Ovary (tissue), 3 donors: Measurements from ENCODE around the gene PIGK.

Source experiments
- EP300 ChIP-seq: sonication (generic); formaldehyde crosslinking; IDR thresholded peaks from one replicate; pipeline ENCODE4 v1.6.1; 2017; ENCODE audit warnings: antibody characterized with exemption
- POLR2A ChIP-seq: fragments of 450-650 bp; IDR thresholded peaks from one replicate; pipeline ENCODE4 v1.6.1; 2017; ENCODE audit warnings: antibody characterized with exemption, mild to moderate bottlenecking, moderate library complexity
- TF ChIP-seq, protein P1 (sequence below), 3 donors: fragments of 450-650 bp in 2 of 3; fragments of 200-600 bp in 1 of 3; IDR thresholded peaks; one replicate each; pipeline versions ENCODE4 v1.5.1 to v1.8.0; 2016 to 2022; ENCODE audit warnings: antibody characterized with exemption in 3 of 3, mild to moderate bottlenecking in 1 of 3
- donor health status: DM: no; HTN: no; CAD: no.

DNA sequence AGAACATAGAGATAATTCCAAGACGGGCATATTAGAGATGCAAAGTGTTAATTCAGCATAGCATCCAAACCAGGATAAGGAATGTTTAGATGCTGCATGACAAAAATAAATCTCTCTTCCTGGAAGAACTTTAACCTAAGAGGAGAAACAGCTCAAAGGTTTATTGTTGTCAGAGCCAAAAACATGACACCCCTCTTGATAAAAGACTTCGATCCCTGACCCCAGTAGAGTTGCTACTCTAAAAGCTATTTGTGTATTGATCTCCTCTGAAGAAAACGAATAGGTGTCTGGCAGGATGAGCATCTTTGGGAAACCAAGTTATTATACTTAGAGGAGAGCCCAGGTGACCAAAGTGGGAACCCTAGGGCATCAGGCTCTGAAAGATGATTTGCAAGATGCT, 158.1 kb downstream of the PIGK start:
- TF ChIP-seq EP300, result no peak
- no peak for TF ChIP-seq POLR2A
- TF ChIP-seq, protein P1, sequence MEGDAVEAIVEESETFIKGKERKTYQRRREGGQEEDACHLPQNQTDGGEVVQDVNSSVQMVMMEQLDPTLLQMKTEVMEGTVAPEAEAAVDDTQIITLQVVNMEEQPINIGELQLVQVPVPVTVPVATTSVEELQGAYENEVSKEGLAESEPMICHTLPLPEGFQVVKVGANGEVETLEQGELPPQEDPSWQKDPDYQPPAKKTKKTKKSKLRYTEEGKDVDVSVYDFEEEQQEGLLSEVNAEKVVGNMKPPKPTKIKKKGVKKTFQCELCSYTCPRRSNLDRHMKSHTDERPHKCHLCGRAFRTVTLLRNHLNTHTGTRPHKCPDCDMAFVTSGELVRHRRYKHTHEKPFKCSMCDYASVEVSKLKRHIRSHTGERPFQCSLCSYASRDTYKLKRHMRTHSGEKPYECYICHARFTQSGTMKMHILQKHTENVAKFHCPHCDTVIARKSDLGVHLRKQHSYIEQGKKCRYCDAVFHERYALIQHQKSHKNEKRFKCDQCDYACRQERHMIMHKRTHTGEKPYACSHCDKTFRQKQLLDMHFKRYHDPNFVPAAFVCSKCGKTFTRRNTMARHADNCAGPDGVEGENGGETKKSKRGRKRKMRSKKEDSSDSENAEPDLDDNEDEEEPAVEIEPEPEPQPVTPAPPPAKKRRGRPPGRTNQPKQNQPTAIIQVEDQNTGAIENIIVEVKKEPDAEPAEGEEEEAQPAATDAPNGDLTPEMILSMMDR (IDR thresholded peaks at IDR 0.05), result no peak
